ENCODE results near the gene EXO1. TPM values are rescaled to one million over a fixed set of nuclear protein-coding genes. Genes with fewer than 3 reads are reported as not detected.

Gene EXO1
- total and polyA plus RNA-seq, 2 experiments from 2014 or later = 6.2 TPM

GRCh38 chr1:241891296-241891695, 43.3 kb downstream of the EXO1 start:
- Histone ChIP-seq H3K79me2 (ENCODE audit: insufficient read depth) (no peaks in the 10 kb centered on the region), H3K27me3 (replicated peaks; ENCODE audit: insufficient read depth) (no peaks in the 10 kb centered on the region), H3K27ac (no peak overlapping the region), H3K36me3 (ENCODE audit: low read depth) (no peaks in the 10 kb centered on the region), H2AFZ (0 out of 2 replicates have a peak overlapping the region, but pooled peaks have one; percentile 22), H3F3A (ENCODE audit: insufficient read depth) (no peaks in the 10 kb centered on the region), H3K4me2 (ENCODE audit: unreplicated experiment) (no peak overlapping the region), H3K9me2 (ENCODE audit: insufficient read depth) (no peaks in the 10 kb centered on the region), H3K9me3 (ENCODE audit: low read depth) (no peaks in the 10 kb centered on the region), H3K4me3 (no peak overlapping the region), H3K4me1 (ENCODE audit: insufficient read depth) (peaks cover 3% of the 10 kb centered on the region; the same call in 1 of the 2 replicates), H4K20me1 (ENCODE audit: insufficient read depth) (no peaks in the 10 kb centered on the region), H3K9ac (no peak overlapping the region)
- DNase-seq = no peak
- in situ Hi-C loops (cut with MboI) = loop anchor here (10.0 kb wide), 1 partner anchor 104 kb away; the partner anchor contains the start of gene MAP1LC3C
- no peak for TF ChIP-seq EZH2phosphoT487 (IDR thresholded peaks at IDR 0.05; ENCODE audit: insufficient read depth, low read depth)
- no peak for TF ChIP-seq EZH2 (IDR thresholded peaks at IDR 0.05; ENCODE audit: insufficient read depth, poor library complexity, severe bottlenecking)
- WGBS, 2 experiments (ENCODE audit: low coverage in 1 of 2, low lambda C conversion rate in 2 of 2, missing lambda C conversion rate in 2 of 2) = 95 to 96% methylated on average over 3 of the region's 3 CpGs

- Histone ChIP-seq H3K79me2 (ENCODE audit: insufficient read depth) (no peaks in the 10 kb centered on the region), H3K9me2 (ENCODE audit: insufficient read depth) (no peaks in the 10 kb centered on the region), H3K4me2 (ENCODE audit: unreplicated experiment) (no peak overlapping the region), H3K4me1 (ENCODE audit: insufficient read depth) (no peaks in the 10 kb centered on the region), H4K20me1 (ENCODE audit: insufficient read depth) (no peaks in the 10 kb centered on the region), H3K4me3 (no peak overlapping the region), H3K27ac (no peak overlapping the region), H3K36me3 (ENCODE audit: low read depth) (no peaks in the 10 kb centered on the region), H2AFZ (no peak overlapping the region), H3F3A (ENCODE audit: insufficient read depth) (no peaks in the 10 kb centered on the region), H3K27me3 (replicated peaks; ENCODE audit: insufficient read depth) (no peaks in the 10 kb centered on the region), H3K9me3 (ENCODE audit: low read depth) (no peaks in the 10 kb centered on the region), H3K9ac (no peak overlapping the region)
- TF ChIP-seq EZH2phosphoT487 (IDR thresholded peaks at IDR 0.05; ENCODE audit: insufficient read depth, low read depth) (no peak), EZH2 (IDR thresholded peaks at IDR 0.05; ENCODE audit: insufficient read depth, poor library complexity, severe bottlenecking) (no peak)
- in situ Hi-C loops (cut with MboI) = loop anchor here (10.0 kb wide), 1 partner anchor 101 kb away; the partner anchor contains the start of gene MAP1LC3C
- 67% methylated on average over 3 of the region's 3 CpGs for WGBS, 2 experiments (ENCODE audit: low coverage in 1 of 2, low lambda C conversion rate in 2 of 2, missing lambda C conversion rate in 2 of 2)
- DNase-seq = no peak
These were observed 46.0 kb downstream of the EXO1 start for GRCh38 chr1:241894016-241894415.

GRCh38 chr1:241895013-241895412, 47.0 kb downstream of the EXO1 start:
- 39 to 56% methylated on average over 2 of the region's 2 CpGs for WGBS, 2 experiments (ENCODE audit: low coverage in 1 of 2, low lambda C conversion rate in 2 of 2, missing lambda C conversion rate in 2 of 2)
- no peak overlapping the region for H3K4me2 ChIP-seq (ENCODE audit: unreplicated experiment)
- no peak overlapping the region for H3K9ac ChIP-seq
- H3K27me3 ChIP-seq (replicated peaks; ENCODE audit: insufficient read depth) = no peaks in the 10 kb centered on the region
- TF ChIP-seq EZH2 (IDR thresholded peaks at IDR 0.05; ENCODE audit: insufficient read depth, poor library complexity, severe bottlenecking) (no peak), EZH2phosphoT487 (IDR thresholded peaks at IDR 0.05; ENCODE audit: insufficient read depth, low read depth) (no peak)
- no peaks in the 10 kb centered on the region for H3K9me2 ChIP-seq (ENCODE audit: insufficient read depth)
- H2AFZ ChIP-seq = no peak overlapping the region
- H4K20me1 ChIP-seq (ENCODE audit: insufficient read depth) = no peaks in the 10 kb centered on the region
- no peak overlapping the region for H3K4me3 ChIP-seq
- DNase-seq = no peak
- no peaks in the 10 kb centered on the region for H3K36me3 ChIP-seq (ENCODE audit: low read depth)
- no peaks in the 10 kb centered on the region for H3K9me3 ChIP-seq (ENCODE audit: low read depth)
- H3K27ac ChIP-seq = no peak overlapping the region
- in situ Hi-C loops (cut with MboI) = loop anchor here (10.0 kb wide), 1 partner anchor 100 kb away; the partner anchor contains the start of gene MAP1LC3C
- no peaks in the 10 kb centered on the region for H3K79me2 ChIP-seq (ENCODE audit: insufficient read depth)
- H3F3A ChIP-seq (ENCODE audit: insufficient read depth) = no peaks in the 10 kb centered on the region
- no peaks in the 10 kb centered on the region for H3K4me1 ChIP-seq (ENCODE audit: insufficient read depth)

GRCh38 chr1:241896670-241896962, 48.6 kb downstream of the EXO1 start:
- H4K20me1 ChIP-seq (ENCODE audit: insufficient read depth) = no peaks in the 10 kb centered on the region
- H3K9me2 ChIP-seq (ENCODE audit: insufficient read depth) = no peaks in the 10 kb centered on the region
- no peak overlapping the region for H3K4me2 ChIP-seq (ENCODE audit: unreplicated experiment)
- in situ Hi-C loops (cut with MboI) = loop anchor here (10.0 kb wide), 1 partner anchor 98 kb away; the partner anchor contains the start of gene MAP1LC3C
- H3F3A ChIP-seq (ENCODE audit: insufficient read depth) = no peaks in the 10 kb centered on the region
- no peak overlapping the region for H3K27ac ChIP-seq
- no peak overlapping the region for H3K4me3 ChIP-seq
- no peaks in the 10 kb centered on the region for H3K36me3 ChIP-seq (ENCODE audit: low read depth)
- no peak overlapping the region for H3K9ac ChIP-seq
- H3K9me3 ChIP-seq (ENCODE audit: low read depth) = no peaks in the 10 kb centered on the region
- no peaks in the 10 kb centered on the region for H3K27me3 ChIP-seq (replicated peaks; ENCODE audit: insufficient read depth)
- TF ChIP-seq EZH2phosphoT487 (IDR thresholded peaks at IDR 0.05; ENCODE audit: insufficient read depth, low read depth) (no peak), EZH2 (IDR thresholded peaks at IDR 0.05; ENCODE audit: insufficient read depth, poor library complexity, severe bottlenecking) (no peak)
- DNase-seq = no peak
- no peaks in the 10 kb centered on the region for H3K4me1 ChIP-seq (ENCODE audit: insufficient read depth)
- H2AFZ ChIP-seq = no peak overlapping the region
- H3K79me2 ChIP-seq (ENCODE audit: insufficient read depth) = no peaks in the 10 kb centered on the region

GRCh38 chr1:241899210-241899609, 51.2 kb downstream of the EXO1 start:
- no peaks in the 10 kb centered on the region for H3F3A ChIP-seq (ENCODE audit: insufficient read depth)
- H3K9me2 ChIP-seq (ENCODE audit: insufficient read depth) = no peaks in the 10 kb centered on the region
- no peak overlapping the region for H3K9ac ChIP-seq
- no peaks in the 10 kb centered on the region for H3K79me2 ChIP-seq (ENCODE audit: insufficient read depth)
- H3K36me3 ChIP-seq (ENCODE audit: low read depth) = no peaks in the 10 kb centered on the region
- no peaks in the 10 kb centered on the region for H3K27me3 ChIP-seq (replicated peaks; ENCODE audit: insufficient read depth)
- H4K20me1 ChIP-seq (ENCODE audit: insufficient read depth) = no peaks in the 10 kb centered on the region
- no peak for DNase-seq
- WGBS, 2 experiments (ENCODE audit: low coverage in 1 of 2, low lambda C conversion rate in 2 of 2, missing lambda C conversion rate in 2 of 2) = 90 to 91% methylated on average over 5 of the region's 5 CpGs
- H3K4me3 ChIP-seq = no peak overlapping the region
- no peak overlapping the region for H3K27ac ChIP-seq
- H3K4me2 ChIP-seq (ENCODE audit: unreplicated experiment) = no peak overlapping the region
- H3K4me1 ChIP-seq (ENCODE audit: insufficient read depth) = no peaks in the 10 kb centered on the region
- H3K9me3 ChIP-seq (ENCODE audit: low read depth) = no peaks in the 10 kb centered on the region
- no peak for TF ChIP-seq EZH2phosphoT487 (IDR thresholded peaks at IDR 0.05; ENCODE audit: insufficient read depth, low read depth)
- TF ChIP-seq EZH2 (IDR thresholded peaks at IDR 0.05; ENCODE audit: insufficient read depth, poor library complexity, severe bottlenecking) = no peak
- in situ Hi-C loops (cut with MboI) = loop anchor here (10.0 kb wide), 1 partner anchor 96 kb away; the partner anchor contains the start of gene MAP1LC3C
- H2AFZ ChIP-seq = no peak overlapping the region

Measured in GM23248 (cell line).